ENCODE measurements around the gene HES2. TPM values are rescaled to one million over a fixed set of nuclear protein-coding genes. Genes with fewer than 3 reads are reported as not detected.

Gene HES2
- total and polyA plus RNA-seq, 9 of the 15 experiments (the other 6 are each of a cell fraction or from before 2014, with no cell fraction given) = 0.05 to 0.18 (median 0.07) TPM; not detected in 4

- TF ChIP-seq RREB1 (CRISPR knock-in tag; IDR thresholded peaks at IDR 0.05) (peak; percentile 51; the same call in 1 of the 2 replicates), RUNX1 (IDR thresholded peaks at IDR 0.05; ENCODE audit: low read depth) (peak; percentile 61; the same call in 1 of the 2 replicates), RNF2 (IDR thresholded peaks at IDR 0.05) (peak; percentile 83; the same call in 1 of the 2 replicates), ESRRA (IDR thresholded peaks at IDR 0.05; ENCODE audit: borderline replicate concordance, low read depth) (peak; percentile 6; the same call in 1 of the 2 replicates), ZNF57 (CRISPR knock-in tag; IDR thresholded peaks at IDR 0.05) (no peak), RAD51 (IDR thresholded peaks at IDR 0.05; ENCODE audit: borderline replicate concordance, low read depth) (peak; percentile 74), TEAD1 (CRISPR knock-in tag; IDR thresholded peaks at IDR 0.05) (peak; percentile 85 to 89), RBM25 (IDR thresholded peaks at IDR 0.05; ENCODE audit: low read depth, low read length, severe bottlenecking) (peak; percentile 53), PKNOX1 (IDR thresholded peaks at IDR 0.05) (no peak), KDM2B (CRISPR knock-in tag; IDR thresholded peaks at IDR 0.05) (peak; percentile 67; the same call in 1 of the 2 replicates), ZNF77 (CRISPR knock-in tag; IDR thresholded peaks at IDR 0.05) (no peak), ZBTB26 (CRISPR knock-in tag; IDR thresholded peaks at IDR 0.05) (no peak), ZNF263 (CRISPR knock-in tag; IDR thresholded peaks at IDR 0.05; ENCODE audit: borderline replicate concordance) (peak; percentile 67; the same call in 1 of the 2 replicates), ZNF740 (CRISPR knock-in tag; IDR thresholded peaks at IDR 0.05) (no peak; the same call in 1 of the 2 replicates), ZNF740 (tag; IDR thresholded peaks at IDR 0.05) (no peak)
These were observed 26.1 kb downstream of the HES2 start, which contains the start of gene ACOT7 (continued) for GRCh38 chr1:6393400-6394187.

Data from K562 (cell line).